Parathyroid adenoma (tissue), 2 donors: Measurements from ENCODE around the gene HRCT1.
"Not testable (repeated sequence)": the region's sequence is repeated elsewhere in the genome, so short reads cannot be mapped to it uniquely, and the experiment has no call there.

Experiments
- H2AFZ ChIP-seq: fragments of 300-600 bp; sonication (generic); one replicate; pipeline ENCODE4 v1.7.0; 2017; ENCODE audit warnings: antibody characterized with exemption, mild to moderate bottlenecking
- H3K27ac ChIP-seq: fragments of 300-600 bp; sonication (generic); one replicate; pipeline ENCODE4 v1.7.0; 2017
- H3K27me3 ChIP-seq: fragments of 300-600 bp; sonication (generic); one replicate; pipeline ENCODE4 v1.7.0; 2017; ENCODE audit warnings: low read length; ENCODE audit not compliant: control insufficient read depth, insufficient read depth
- H3K36me3 ChIP-seq: fragments of 300-600 bp; sonication (generic); one replicate; pipeline ENCODE4 v1.7.0; 2017; ENCODE audit warnings: low read length; ENCODE audit not compliant: control insufficient read depth, insufficient read depth
- H3K4me1 ChIP-seq: fragments of 300-600 bp; sonication (generic); one replicate; pipeline ENCODE4 v1.7.0; 2017; ENCODE audit warnings: control low read depth
- H3K4me2 ChIP-seq: fragments of 300-600 bp; sonication (generic); one replicate; pipeline ENCODE4 v1.7.0; 2017; ENCODE audit warnings: low read length
- H3K4me3 ChIP-seq: fragments of 300-600 bp; sonication (generic); one replicate; pipeline ENCODE4 v1.7.0; 2017; ENCODE audit warnings: low read depth, low read length
- H3K79me2 ChIP-seq: fragments of 300-600 bp; sonication (generic); one replicate; pipeline ENCODE4 v1.7.0; 2017; ENCODE audit warnings: control low read depth
- H3K9ac ChIP-seq: fragments of 300-600 bp; sonication (generic); one replicate; pipeline ENCODE4 v1.7.0; 2017; ENCODE audit warnings: mild to moderate bottlenecking
- H3K9me3 ChIP-seq: fragments of 300-600 bp; sonication (generic); one replicate; pipeline ENCODE4 v1.7.0; 2017; ENCODE audit warnings: low read length; ENCODE audit not compliant: control insufficient read depth
- TF ChIP-seq, protein P1 (sequence below): fragments of 300-600 bp; sonication (generic); IDR thresholded peaks from one replicate; pipeline ENCODE4 v1.7.0; 2017; ENCODE audit warnings: antibody characterized with exemption, mild to moderate bottlenecking
- donor health status: primary hyperparathyroidism.

HRCT1 gene

DNA sequence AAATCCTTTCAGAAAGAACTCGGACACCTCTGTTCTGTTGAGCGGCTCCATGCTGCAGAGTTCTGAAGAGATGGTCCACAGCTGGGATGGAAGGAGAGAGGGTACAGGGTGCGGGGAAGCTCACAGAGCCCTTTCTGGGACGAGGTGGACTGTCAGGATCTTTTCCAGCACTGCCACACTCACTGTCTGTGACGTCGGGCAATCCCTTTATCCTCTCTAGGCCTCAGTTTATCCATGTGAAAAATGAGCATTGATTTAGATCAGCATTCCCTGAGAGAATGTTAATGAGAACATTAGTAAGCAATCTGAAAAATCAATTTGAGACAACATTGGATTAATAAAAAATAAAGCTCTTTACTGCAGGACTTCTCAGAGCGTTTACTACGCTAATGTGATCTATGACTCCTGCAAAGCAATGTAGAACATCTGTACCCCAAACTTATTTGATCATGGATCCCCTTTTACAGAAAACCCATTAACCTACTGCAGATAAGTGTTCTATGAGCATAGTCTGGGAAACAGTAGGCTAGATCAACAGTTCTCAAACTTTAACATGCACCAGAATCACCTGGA, 35.6 kb upstream of the HRCT1 start, which contains the start of gene OR13J1:
Gene OR13J1 (minus strand): TSS at position 51 of the 573 bp plus-strand sequence. CDS start 0 bp downstream, at position 51.
- H3K4me2 ChIP-seq, result no peak within 1 kb of the TSS
- H3K4me1 ChIP-seq, result no peaks in the 10 kb centered on the region
- H3K9ac ChIP-seq, result no peak within 1 kb of the TSS
- H3K4me3 ChIP-seq, result no peak within 1 kb of the TSS
- H3K79me2 ChIP-seq, result no peaks in the 10 kb centered on the region
- no peak within 1 kb of the TSS for H3K27ac ChIP-seq
- TF ChIP-seq, protein P1, sequence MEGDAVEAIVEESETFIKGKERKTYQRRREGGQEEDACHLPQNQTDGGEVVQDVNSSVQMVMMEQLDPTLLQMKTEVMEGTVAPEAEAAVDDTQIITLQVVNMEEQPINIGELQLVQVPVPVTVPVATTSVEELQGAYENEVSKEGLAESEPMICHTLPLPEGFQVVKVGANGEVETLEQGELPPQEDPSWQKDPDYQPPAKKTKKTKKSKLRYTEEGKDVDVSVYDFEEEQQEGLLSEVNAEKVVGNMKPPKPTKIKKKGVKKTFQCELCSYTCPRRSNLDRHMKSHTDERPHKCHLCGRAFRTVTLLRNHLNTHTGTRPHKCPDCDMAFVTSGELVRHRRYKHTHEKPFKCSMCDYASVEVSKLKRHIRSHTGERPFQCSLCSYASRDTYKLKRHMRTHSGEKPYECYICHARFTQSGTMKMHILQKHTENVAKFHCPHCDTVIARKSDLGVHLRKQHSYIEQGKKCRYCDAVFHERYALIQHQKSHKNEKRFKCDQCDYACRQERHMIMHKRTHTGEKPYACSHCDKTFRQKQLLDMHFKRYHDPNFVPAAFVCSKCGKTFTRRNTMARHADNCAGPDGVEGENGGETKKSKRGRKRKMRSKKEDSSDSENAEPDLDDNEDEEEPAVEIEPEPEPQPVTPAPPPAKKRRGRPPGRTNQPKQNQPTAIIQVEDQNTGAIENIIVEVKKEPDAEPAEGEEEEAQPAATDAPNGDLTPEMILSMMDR, result no peak
- no peaks in the 10 kb centered on the region for H3K27me3 ChIP-seq
- H2AFZ ChIP-seq, result no peak within 1 kb of the TSS
- no peaks in the 10 kb centered on the region for H3K9me3 ChIP-seq
- no peaks in the 10 kb centered on the region for H3K36me3 ChIP-seq

- Histone ChIP-seq H3K27ac (no peak overlapping the region), H3K79me2 (no peaks in the 10 kb centered on the region), H2AFZ (no peak overlapping the region), H3K36me3 (no peaks in the 10 kb centered on the region), H3K4me1 (no peaks in the 10 kb centered on the region), H3K4me3 (no peak overlapping the region), H3K9me3 (no peaks in the 10 kb centered on the region), H3K27me3 (no peaks in the 10 kb centered on the region), H3K9ac (no peak overlapping the region), H3K4me2 (no peak overlapping the region)
- TF ChIP-seq, protein P1, result no peak
Measured at GRCh38 chr9:35871545-35871944, 34.5 kb upstream of the HRCT1 start.

GRCh38 chr9:35872505-35872904, 33.5 kb upstream of the HRCT1 start:
- Histone ChIP-seq H3K4me3 (no peak overlapping the region), H3K4me2 (no peak overlapping the region), H3K9me3 (no peaks in the 10 kb centered on the region), H3K36me3 (no peaks in the 10 kb centered on the region), H3K4me1 (no peaks in the 10 kb centered on the region), H3K27ac (no peak overlapping the region), H3K79me2 (no peaks in the 10 kb centered on the region), H3K27me3 (no peaks in the 10 kb centered on the region), H3K9ac (no peak overlapping the region), H2AFZ (no peak overlapping the region)
- TF ChIP-seq, protein P1, result no peak

- Histone ChIP-seq H3K4me2 (no peak overlapping the region), H2AFZ (no peak overlapping the region), H3K9ac (no peak overlapping the region), H3K27me3 (no peaks in the 10 kb centered on the region), H3K4me1 (no peaks in the 10 kb centered on the region), H3K27ac (no peak overlapping the region), H3K79me2 (no peaks in the 10 kb centered on the region), H3K4me3 (no peak overlapping the region), H3K36me3 (no peaks in the 10 kb centered on the region), H3K9me3 (no peaks in the 10 kb centered on the region)
- TF ChIP-seq, protein P1, result peak; percentile 82
Measured at GRCh38 chr9:35882263-35882848, 23.6 kb upstream of the HRCT1 start.

- H3K27ac ChIP-seq, result no peak overlapping the region
- H3K4me3 ChIP-seq, result no peak overlapping the region
- TF ChIP-seq, protein P1, result no peak
Measured at GRCh38 chr9:35882996-35883395, 23.0 kb upstream of the HRCT1 start.

GRCh38 chr9:35884908-35885307, 21.1 kb upstream of the HRCT1 start:
- not testable (repeated sequence) for H3K4me3 ChIP-seq, H3K36me3 ChIP-seq, H3K4me2 ChIP-seq, H3K9ac ChIP-seq, H3K9me3 ChIP-seq, H3K4me1 ChIP-seq, H2AFZ ChIP-seq, H3K27ac ChIP-seq, H3K79me2 ChIP-seq, H3K27me3 ChIP-seq

More at GRCh38 chr9:35882996-35883395, 23.0 kb upstream of the HRCT1 start:
- H3K4me1 ChIP-seq, result no peaks in the 10 kb centered on the region
- no peaks in the 10 kb centered on the region for H3K9me3 ChIP-seq
- no peak overlapping the region for H3K4me2 ChIP-seq
- no peaks in the 10 kb centered on the region for H3K27me3 ChIP-seq
- H3K79me2 ChIP-seq, result no peaks in the 10 kb centered on the region
- no peaks in the 10 kb centered on the region for H3K36me3 ChIP-seq
- no peak overlapping the region for H2AFZ ChIP-seq
- H3K9ac ChIP-seq, result no peak overlapping the region
